Tibial artery (tissue), 4 donors: ENCODE measurements around the gene PRMT2.
"Not testable (repeated sequence)": the region's sequence is repeated elsewhere in the genome, so short reads cannot be mapped to it uniquely, and the experiment has no call there.

Experiments
- DNase-seq, 2 donors: peaks; one replicate each; pipeline ENCODE4 v3.0.0-alpha.2; 2019
- H3K27ac ChIP-seq, 2 donors: fragments of 200-600 bp; sonication (generic) in 1 of 2; 1 replicate in 1 of 2; 2 replicates in 1 of 2; pipeline ENCODE4 v1.5.1; 2018 to 2019; ENCODE audit warnings: mild to moderate bottlenecking in 1 of 2
- H3K27me3 ChIP-seq, 2 donors: fragments of 200-600 bp; sonication (generic) in 1 of 2; one replicate each; pipeline versions ENCODE4 v1.5.1 to v1.6.0; 2016 to 2019
- H3K36me3 ChIP-seq, 3 donors: fragments of 200-600 bp; sonication (generic) in 2 of 3; one replicate each; pipeline ENCODE4 v1.5.1; 2016 to 2019; ENCODE audit warnings: mild to moderate bottlenecking in 2 of 3
- H3K4me1 ChIP-seq, 4 donors: fragments of 200-600 bp; sonication (generic) in 2 of 4; 1 replicate in 3 of 4; 2 replicates in 1 of 4; pipeline ENCODE4 v1.5.1; 2016 to 2019
- H3K4me3 ChIP-seq, 2 donors: fragments of 200-600 bp; sonication (generic) in 1 of 2; 1 replicate in 1 of 2; 2 replicates in 1 of 2; pipeline ENCODE4 v1.5.1; 2018 to 2019; ENCODE audit warnings: mild to moderate bottlenecking in 2 of 2
- H3K9me3 ChIP-seq, 3 donors: fragments of 200-600 bp; sonication (generic) in 1 of 3; one replicate each; pipeline ENCODE4 v1.5.1; 2016 to 2019
- CTCF ChIP-seq, 2 experiments: fragments of 200-600 bp in 1 of 2; fragments of 450-650 bp in 1 of 2; IDR thresholded peaks; one replicate each; pipeline ENCODE4 v1.5.1; 2017 to 2019; ENCODE audit warnings: antibody characterized with exemption in 2 of 2, mild to moderate bottlenecking in 1 of 2, moderate library complexity in 1 of 2
- intact Hi-C: fragments of 100-400 bp; cut with DNase I; formaldehyde crosslinking; loops from one replicate; pipeline ENCODE4 v1.15.0; 2023; ENCODE audit warnings: low total_unique reads

Gene PRMT2

GRCh38 chr21:46628868-46629267, 6.6 kb upstream of the PRMT2 start:
- H3K27ac ChIP-seq: no peak overlapping the region
- H3K36me3 ChIP-seq: peaks cover 0 to 6% (median 0%) of the 10 kb centered on the region in 3 donors
- H3K4me1 ChIP-seq: no peaks in the 10 kb centered on the region
- intact Hi-C loops: no loop called here
- no peak for TF ChIP-seq CTCF (IDR thresholded peaks at IDR 0.05)
- no peak overlapping the region for H3K4me3 ChIP-seq
- peaks cover 5 to 18% (median 18%) of the 10 kb centered on the region in 3 donors for H3K9me3 ChIP-seq
- no peak for DNase-seq
- peaks cover 0 to 4% of the 10 kb centered on the region in 2 donors for H3K27me3 ChIP-seq

GRCh38 chr21:46630915-46631314, 4.6 kb upstream of the PRMT2 start:
- H3K27ac ChIP-seq, intact Hi-C loops, H3K4me3 ChIP-seq, H3K4me1 ChIP-seq, H3K36me3 ChIP-seq, DNase-seq, H3K27me3 ChIP-seq: not testable (repeated sequence)
- peaks cover 0 to 10% (median 7%) of the 10 kb centered on the region in 3 donors for H3K9me3 ChIP-seq

- Histone ChIP-seq H3K4me1 (peaks cover 5 to 29% (median 23%) of the 10 kb centered on the region in 4 donors), H3K27me3 (peaks cover 0 to 3% of the 10 kb centered on the region in 2 donors), H3K4me3 (no peak overlapping the region), H3K9me3 (no peaks in the 10 kb centered on the region), H3K27ac (no peak overlapping the region), H3K36me3 (no peaks in the 10 kb centered on the region)
- TF ChIP-seq CTCF (IDR thresholded peaks at IDR 0.05): no peak
- intact Hi-C loops: no loop called here
- DNase-seq: no peak
These were observed 1.9 kb upstream of the PRMT2 start for GRCh38 chr21:46633566-46633965.

- DNase-seq: no peak
- intact Hi-C loops: no loop called here
- Histone ChIP-seq H3K9me3 (no peaks in the 10 kb centered on the region), H3K27me3 (no peaks in the 10 kb centered on the region), H3K4me1 (peaks cover 5 to 38% (median 27%) of the 10 kb centered on the region in 4 donors), H3K36me3 (no peaks in the 10 kb centered on the region), H3K27ac (peak overlapping the region; percentile 97 to 98), H3K4me3 (peak overlapping the region; percentile 82 to 90)
- no peak for TF ChIP-seq CTCF (IDR thresholded peaks at IDR 0.05)
These were observed 1.0 kb upstream of the PRMT2 start for GRCh38 chr21:46634427-46634826.

- Histone ChIP-seq H3K4me1 (peaks cover 5 to 43% (median 32%) of the 10 kb centered on the region in 4 donors), H3K27me3 (no peaks in the 10 kb centered on the region), H3K36me3 (no peaks in the 10 kb centered on the region), H3K27ac (peak overlapping the region; percentile 97 to 98), H3K4me3 (peak overlapping the region; percentile 82 to 90), H3K9me3 (no peaks in the 10 kb centered on the region)
- TF ChIP-seq CTCF (IDR thresholded peaks at IDR 0.05): peak in 1 of 2 experiments; percentile 22
- peak in 1 of 2 donors; percentile 67 for DNase-seq
- intact Hi-C loops: no loop called here
These were observed 529 bp upstream of the PRMT2 start for GRCh38 chr21:46634966-46635323.

- Histone ChIP-seq H3K9me3 (no peaks in the 10 kb centered on the region), H3K27me3 (no peaks in the 10 kb centered on the region), H3K27ac (peak overlapping the region; percentile 97 to 98), H3K36me3 (peaks cover 2 to 4% (median 4%) of the 10 kb centered on the region in 3 donors), H3K4me1 (peaks cover 5 to 45% (median 33%) of the 10 kb centered on the region in 4 donors), H3K4me3 (peak overlapping the region; percentile 82 to 90)
- intact Hi-C loops: no loop called here
- no peak for TF ChIP-seq CTCF (IDR thresholded peaks at IDR 0.05)
- DNase-seq: no peak
These were observed 673 bp downstream of the PRMT2 start for GRCh38 chr21:46636181-46636512.
